Measurements from ENCODE around the gene SDC1.

SDC1 gene

DNA sequence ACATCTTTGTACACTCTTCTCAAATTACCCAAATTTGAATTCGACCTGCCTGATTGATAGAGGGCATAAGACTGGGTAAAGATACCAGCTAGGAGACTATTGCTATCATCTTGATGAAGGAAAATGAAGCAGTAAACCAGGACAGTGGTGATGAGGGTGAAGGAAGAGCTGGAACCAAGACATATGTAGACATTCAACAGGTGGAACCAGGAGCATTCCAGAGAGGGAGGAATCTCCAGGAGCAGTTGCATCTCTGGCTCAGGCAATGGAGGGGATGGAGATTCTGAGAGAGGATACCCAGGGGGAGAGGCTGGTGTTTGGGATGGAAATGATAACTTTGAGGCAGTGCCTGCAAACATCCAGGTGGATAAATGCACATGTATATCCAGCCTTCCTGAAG, 41.6 kb downstream of the SDC1 start:
- no peak for DNase-seq (ENCODE audit: low spot score)

DNA sequence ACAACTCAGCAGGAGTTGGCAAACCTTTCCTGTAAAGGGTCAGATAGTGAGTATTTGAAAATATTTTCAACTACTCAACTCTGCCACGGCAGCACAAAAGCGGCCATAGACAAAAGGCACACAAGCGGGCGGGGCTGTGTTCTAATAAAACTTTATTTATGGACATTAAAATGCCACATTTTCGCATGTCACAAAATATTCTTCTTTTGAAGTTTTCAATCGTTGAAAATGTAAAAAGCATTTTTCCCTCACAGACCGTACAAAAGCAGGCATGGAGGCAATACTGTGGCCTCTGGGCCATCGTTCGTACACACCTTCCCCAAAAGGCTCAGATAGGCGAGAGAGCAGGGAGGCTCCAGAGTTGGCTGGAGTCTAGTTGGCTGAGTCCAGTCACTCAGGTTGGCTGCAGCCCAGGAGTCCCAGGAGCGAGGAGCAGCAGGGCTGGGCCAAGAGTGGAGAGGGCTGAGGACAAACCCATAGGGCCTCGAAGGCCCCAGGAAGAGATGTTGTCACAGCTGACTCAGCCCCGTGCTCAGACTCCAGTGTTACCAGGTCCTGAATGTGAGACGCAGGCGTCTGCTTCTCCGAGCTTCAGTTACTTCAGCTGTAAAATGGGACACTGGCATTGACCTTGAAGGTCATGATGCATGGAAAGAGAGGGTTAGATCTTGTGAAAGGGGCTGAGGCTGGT, 42.5 kb downstream of the SDC1 start:
- peak; percentile 76 for DNase-seq (ENCODE audit: low spot score)

DNA sequence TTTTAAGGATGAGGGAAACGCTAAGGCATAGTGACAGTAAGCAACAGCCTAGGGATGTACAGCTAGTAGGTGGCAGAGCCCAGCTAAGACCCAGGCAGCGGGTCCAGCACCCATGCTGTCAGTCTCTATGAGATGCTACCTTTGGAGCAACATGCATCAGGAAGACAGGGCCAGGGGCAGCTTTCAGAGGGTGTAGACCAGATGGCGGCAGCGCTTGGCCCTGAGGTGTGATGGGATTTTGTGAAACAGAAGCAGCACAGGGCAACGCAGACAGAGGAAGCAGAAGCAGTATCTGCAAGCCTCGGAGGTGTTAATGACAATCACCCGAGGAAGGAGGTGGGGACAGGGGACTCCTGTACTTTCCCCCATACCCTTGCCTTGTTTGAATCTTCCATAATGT, 43.2 kb downstream of the SDC1 start:
- DNase-seq (ENCODE audit: low spot score): no peak

GRCh38 chr2:20180676-20181648, 44.0 kb downstream of the SDC1 start:
- DNase-seq (ENCODE audit: low spot score): no peak

GRCh38 chr2:20179755-20180594, 45.0 kb downstream of the SDC1 start:
- no peak for DNase-seq (ENCODE audit: low spot score)

DNA sequence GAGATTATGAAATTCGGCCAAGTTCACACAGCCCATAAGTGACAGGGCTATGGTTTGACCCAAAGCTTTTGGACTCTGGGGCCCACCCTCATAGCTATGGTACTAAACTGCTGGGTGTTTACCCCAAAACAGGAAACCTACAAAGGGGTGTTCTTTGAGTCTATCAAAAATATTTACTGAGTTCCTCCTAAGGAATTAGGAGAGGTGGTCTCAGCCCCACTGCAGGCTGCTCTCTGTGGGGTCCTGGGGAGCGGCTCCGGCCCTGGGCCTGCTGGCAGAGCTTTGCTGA, 45.5 kb downstream of the SDC1 start:
- DNase-seq (ENCODE audit: low spot score): no peak

DNA sequence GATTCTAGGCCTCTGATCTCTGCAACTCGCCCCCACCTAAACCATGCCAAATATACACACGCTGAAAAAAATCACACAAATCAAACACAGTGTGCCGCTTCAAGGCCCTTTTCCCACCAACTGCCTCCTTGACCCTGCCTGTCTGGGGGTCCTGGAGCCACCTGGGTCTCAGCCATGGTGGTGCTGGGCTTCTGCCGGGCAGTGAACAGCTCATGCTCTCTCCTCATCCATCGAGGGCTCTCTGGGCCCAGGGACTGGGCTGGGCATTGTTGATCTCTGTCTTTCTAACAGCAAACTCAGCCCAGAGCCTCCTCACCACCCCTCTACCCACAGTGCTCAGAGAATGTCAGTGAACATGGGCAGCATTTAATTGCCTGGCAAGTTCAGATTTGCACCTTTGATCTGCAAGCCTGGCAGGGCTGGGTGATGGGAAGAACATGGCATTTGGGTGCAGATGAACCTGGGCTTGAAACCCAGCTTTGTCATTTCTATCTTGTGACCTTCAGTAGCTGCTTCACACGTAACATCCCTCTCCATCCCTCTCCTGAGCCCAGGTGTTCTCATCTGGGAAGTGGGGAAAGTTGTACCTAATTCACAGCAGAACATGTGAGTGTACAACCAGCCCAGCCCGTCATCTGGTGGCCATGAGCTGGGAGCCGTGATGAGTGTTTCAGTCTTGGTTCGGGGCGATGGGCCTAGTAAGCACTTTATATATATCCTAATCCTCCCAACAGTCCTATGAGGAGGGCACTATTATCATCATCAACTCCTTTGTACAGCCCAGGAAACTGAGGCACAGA, 46.1 kb downstream of the SDC1 start:
- DNase-seq (ENCODE audit: low spot score): no peak

GRCh38 chr2:20178249-20178607, 46.7 kb downstream of the SDC1 start:
- no peak for DNase-seq (ENCODE audit: low spot score)

- DNase-seq (ENCODE audit: low spot score): no peak
Measured at GRCh38 chr2:20177556-20178248, 47.2 kb downstream of the SDC1 start.

DNA sequence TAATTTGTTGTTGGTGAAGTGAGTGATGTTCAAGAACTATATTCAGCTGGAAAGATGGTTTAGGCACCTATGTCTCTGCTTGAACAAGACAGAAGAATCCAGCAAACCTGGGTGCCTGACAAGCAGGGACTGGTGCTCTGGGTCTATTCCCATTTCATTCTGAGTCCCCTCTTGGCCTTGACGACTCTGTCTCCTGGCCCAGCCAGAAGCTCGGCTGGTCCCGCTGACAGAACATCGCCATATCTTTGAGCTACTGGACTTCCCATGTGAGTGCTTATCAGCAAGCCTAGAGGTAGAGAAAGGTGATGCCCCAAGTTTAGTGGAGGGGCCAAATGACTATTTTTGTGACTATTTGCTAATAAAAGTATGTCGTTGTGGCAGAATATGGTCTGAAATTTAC, 48.2 kb downstream of the SDC1 start:
- DNase-seq (ENCODE audit: low spot score): no peak

DNA sequence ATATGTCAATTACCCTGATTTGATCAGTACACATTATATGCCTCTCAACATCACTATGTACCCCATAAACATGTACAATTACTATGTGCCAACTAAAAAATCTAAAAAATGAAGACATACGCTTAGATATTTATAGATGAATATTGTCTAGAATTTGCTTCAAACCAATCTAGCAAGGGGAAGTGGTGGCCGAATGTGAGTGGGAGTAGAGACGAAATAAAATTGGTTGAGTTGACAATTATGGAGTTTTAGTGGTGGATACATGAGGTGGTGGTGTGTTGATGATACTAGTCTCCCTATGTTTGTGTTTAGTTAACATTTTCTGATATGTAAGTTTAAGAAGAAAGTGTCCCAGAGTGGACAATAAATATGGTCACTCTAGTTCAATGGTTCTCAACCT, 49.0 kb downstream of the SDC1 start:
- no peak for DNase-seq (ENCODE audit: low spot score)

GRCh38 chr2:20175267-20175666, 49.7 kb downstream of the SDC1 start:
- DNase-seq (ENCODE audit: low spot score): no peak

DNA sequence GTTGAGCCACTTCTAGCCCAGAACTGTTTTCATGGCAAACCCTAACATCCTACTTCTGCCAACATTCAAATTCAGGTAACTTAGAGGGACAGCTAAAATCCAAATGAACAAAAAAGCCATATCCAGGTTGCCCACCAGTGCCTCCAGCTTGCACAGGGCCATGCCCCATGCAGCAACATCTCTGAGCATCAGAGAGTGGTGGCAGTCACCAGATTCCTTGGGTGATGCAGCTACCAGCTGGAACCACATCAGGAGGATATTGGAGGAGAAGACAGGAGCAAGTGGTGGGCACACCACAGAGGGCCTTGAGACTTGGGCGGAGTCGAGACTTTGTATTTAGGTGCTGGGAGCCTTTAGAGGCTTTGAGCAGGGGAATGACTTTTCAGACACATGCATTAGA, 50.5 kb downstream of the SDC1 start:
- no peak for DNase-seq (ENCODE audit: low spot score)

- no peak for DNase-seq (ENCODE audit: low spot score)
Measured at GRCh38 chr2:20173496-20174402, 51.2 kb downstream of the SDC1 start.

DNA sequence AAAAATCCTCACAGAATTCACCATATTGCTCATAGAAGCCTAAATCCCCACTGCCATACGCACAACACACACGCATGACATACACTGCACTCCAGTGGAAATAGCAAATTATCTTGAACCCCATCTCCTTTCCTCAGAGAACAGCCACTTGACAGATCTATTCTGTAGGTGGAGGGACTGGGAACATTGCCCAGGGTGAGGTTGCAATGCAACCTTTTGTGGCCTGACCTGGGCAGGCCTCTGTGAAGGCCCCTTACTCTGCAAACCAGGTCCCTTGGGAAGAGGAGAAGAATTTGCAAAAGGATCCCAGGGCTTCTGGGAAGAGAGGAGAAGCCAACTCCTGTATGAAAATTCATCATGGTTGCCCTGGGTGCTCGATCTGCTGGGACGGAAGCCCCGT, 51.9 kb downstream of the SDC1 start:
- no peak for DNase-seq (ENCODE audit: low spot score)

- no peak for DNase-seq (ENCODE audit: low spot score)
Measured at GRCh38 chr2:20172273-20173055, 52.5 kb downstream of the SDC1 start.

GRCh38 chr2:20171445-20171977, 53.4 kb downstream of the SDC1 start:
- no peak for DNase-seq (ENCODE audit: low spot score)

GRCh38 chr2:20170704-20171250, 54.2 kb downstream of the SDC1 start:
- no peak for DNase-seq (ENCODE audit: low spot score)

All from GM03348 (cell line).